Retinal pigment epithelial cell (primary cell): Measurements from ENCODE around the gene SLC25A43.
"Not testable (repeated sequence)": the region's sequence is repeated elsewhere in the genome, so short reads cannot be mapped to it uniquely, and the experiment has no call there.

Experiments used
- DNase-seq: peaks from one replicate; pipeline ENCODE4 v3.0.0-alpha.2; 2010; ENCODE audit warnings: low read depth
- H3K4me3 ChIP-seq: 2 replicates; pipeline ENCODE4 v1.5.1; 2011; ENCODE audit warnings: mild to moderate bottlenecking, low read length, control low read depth, moderate library complexity
- CTCF ChIP-seq: conservative IDR thresholded peaks from 2 replicates; pipeline ENCODE4 v1.5.1; 2011; ENCODE audit warnings: low read depth, low read length, control low read depth, inconsistent platforms

The SLC25A43 gene

GRCh38 chrX:119478504-119478903 lies 79.4 kb downstream of the SLC25A43 start:
- no peak for TF ChIP-seq CTCF
- DNase-seq, result no peak
- no peak overlapping the region for H3K4me3 ChIP-seq

- no peak for TF ChIP-seq CTCF
- H3K4me3 ChIP-seq, result no peak overlapping the region
- DNase-seq, result no peak
Measured at GRCh38 chrX:119479845-119480244, 80.7 kb downstream of the SLC25A43 start.

- no peak overlapping the region for H3K4me3 ChIP-seq
- DNase-seq, result no peak
- TF ChIP-seq CTCF, result no peak
Measured at GRCh38 chrX:119481323-119481801, 82.2 kb downstream of the SLC25A43 start.

DNA sequence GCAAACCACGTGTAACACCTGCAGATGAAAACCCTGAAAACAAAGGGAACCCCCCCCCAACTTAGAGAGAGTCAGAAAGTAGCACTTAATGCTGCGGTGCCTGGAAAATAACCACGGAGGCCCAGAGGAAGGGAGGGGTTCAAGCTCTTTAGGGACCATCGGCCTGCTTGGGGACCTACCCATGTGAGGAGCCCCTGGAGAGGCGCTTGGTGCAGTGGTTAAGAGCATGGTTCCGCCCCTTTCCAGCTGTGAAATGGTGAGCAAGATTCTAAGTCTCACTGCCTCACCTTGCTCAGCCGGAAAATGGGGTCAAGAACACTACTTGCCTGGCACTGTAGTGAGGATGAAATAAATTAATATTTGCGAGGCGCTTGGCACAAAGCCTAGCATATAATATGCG lies 82.9 kb downstream of the SLC25A43 start:
- no peak for DNase-seq
- no peak for TF ChIP-seq CTCF
- H3K4me3 ChIP-seq, result peak overlapping the region; percentile 36

GRCh38 chrX:119482481-119483480 lies 83.6 kb downstream of the SLC25A43 start:
- DNase-seq, result no peak
- peak; percentile 60 for TF ChIP-seq CTCF
- peak overlapping the region; percentile 36 for H3K4me3 ChIP-seq

GRCh38 chrX:119486745-119487144 lies 87.6 kb downstream of the SLC25A43 start:
- DNase-seq, result no peak
- no peak overlapping the region for H3K4me3 ChIP-seq
- TF ChIP-seq CTCF, result no peak

- not testable (repeated sequence) for DNase-seq, H3K4me3 ChIP-seq
Measured at GRCh38 chrX:119487766-119488165, 88.6 kb downstream of the SLC25A43 start.
